HG03521 (cell line): ENCODE results near the gene GRIK4.

ENCODE experiments used
- ATAC-seq: cut with Tn5 transposase; IDR thresholded peaks from one replicate; pipeline ENCODE4 v1.9.1; 2021; ENCODE audit warnings: mild to moderate bottlenecking, moderate library complexity; ENCODE audit not compliant: unreplicated experiment

GRIK4 gene

GRCh38 chr11:120662071-120662676, 150.6 kb downstream of the GRIK4 start:
- no peak for ATAC-seq

- ATAC-seq: no peak
Observed at GRCh38 chr11:120663142-120663541, 151.6 kb downstream of the GRIK4 start.

DNA sequence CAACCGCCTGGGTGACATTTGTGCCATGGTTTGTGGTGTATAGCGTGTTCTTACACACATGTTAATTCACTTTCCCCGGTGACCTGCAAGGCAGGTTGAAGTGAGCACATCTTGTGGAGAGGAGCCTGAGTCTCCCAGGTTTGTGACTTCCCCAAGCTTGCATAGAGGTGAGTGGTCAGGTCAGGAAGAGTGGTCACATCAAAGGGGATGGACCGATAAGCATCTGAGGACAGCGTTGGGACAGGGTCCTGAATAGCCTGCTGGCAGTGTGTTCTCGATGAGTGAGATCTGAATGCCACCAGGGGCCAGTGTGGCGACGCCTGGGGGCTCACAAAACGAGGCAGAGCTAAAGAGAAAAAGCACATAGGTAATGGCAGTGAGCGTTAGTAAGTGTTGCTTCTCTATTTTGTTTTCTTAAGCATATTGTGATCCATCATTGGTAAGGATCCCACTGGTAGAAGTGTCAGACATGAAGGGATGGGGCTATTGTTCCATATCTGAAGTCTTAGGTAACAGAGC, 154.6 kb downstream of the GRIK4 start:
- no peak for ATAC-seq

DNA sequence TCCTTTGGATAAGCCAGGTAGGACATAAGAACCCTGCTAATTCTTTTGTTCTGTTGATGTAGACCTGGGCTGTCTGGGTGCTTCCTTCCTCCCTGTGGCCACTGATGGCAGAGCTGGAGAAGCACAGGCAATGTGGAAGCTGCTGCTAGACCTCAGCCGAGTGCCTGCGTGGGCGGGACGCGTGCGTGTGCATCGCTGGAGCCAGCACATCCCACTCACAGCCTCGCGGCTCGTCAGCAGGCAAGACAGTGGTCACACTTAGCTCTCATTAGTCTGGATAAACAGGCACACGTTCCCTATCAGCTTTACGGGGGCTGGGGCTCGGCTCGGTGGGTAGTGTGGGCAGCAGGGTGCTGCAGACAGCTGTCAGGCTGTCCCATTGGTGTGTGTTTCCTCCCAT, 155.7 kb downstream of the GRIK4 start:
- ATAC-seq: no peak

DNA sequence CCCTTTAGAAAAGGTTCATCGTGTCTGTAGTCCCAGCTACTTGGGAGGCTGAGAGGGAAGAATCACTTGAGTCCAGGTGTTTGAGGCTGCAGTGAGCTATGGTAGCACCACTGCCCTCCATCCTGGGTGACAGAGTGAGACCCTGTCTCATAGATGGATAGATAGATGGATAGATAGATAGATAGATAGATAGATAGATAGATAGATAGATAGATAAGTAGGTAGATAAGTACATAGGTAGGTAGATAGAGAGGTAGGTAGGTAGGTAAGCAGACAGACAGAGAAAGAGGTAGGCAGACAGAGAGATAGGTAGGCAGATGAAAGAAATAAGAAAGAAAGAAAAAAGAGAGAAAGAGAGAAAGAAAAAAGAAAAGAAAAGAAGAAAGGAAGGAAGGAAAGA, 156.4 kb downstream of the GRIK4 start:
- ATAC-seq: no peak

DNA sequence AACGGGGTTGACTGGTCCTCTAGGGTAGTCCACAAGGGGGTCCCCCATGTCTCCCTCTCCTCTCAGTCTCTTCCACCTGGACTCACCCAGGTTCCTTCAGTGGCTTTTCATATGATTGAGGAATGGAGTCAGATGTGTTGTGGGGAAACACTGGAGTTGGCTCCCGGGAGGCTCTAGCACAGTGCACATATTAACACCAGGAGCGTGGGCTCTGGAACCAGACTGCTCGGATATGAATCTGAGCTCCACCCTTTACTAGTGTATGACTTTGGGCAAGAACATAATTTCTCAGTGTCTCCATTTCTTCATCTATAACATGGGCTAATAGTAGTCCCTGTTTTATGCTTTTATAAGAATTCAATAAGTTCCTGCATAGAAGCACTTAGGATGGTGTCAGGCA, 157.0 kb downstream of the GRIK4 start:
- ATAC-seq: no peak

- no peak for ATAC-seq
Observed at GRCh38 chr11:120674542-120674941, 163.0 kb downstream of the GRIK4 start.

DNA sequence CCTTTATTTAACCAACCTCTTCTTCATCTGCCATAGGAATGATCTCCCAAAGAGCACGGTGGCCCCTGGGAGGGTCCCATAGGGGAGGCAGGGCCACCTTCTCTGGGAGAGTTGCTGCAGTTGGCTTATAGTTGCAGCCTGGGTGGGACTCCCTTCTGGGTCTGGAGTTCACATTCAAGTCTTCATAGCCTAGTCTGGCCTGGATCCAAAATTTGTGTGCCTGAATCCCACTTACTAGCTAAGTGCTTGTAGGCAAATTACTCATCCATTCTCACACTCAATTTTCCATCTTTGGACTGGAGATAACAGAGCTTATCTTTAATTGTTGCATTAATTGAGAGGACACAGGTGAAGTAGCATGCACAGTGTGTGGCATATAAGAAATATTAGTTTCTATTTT, 163.6 kb downstream of the GRIK4 start:
- ATAC-seq: no peak

DNA sequence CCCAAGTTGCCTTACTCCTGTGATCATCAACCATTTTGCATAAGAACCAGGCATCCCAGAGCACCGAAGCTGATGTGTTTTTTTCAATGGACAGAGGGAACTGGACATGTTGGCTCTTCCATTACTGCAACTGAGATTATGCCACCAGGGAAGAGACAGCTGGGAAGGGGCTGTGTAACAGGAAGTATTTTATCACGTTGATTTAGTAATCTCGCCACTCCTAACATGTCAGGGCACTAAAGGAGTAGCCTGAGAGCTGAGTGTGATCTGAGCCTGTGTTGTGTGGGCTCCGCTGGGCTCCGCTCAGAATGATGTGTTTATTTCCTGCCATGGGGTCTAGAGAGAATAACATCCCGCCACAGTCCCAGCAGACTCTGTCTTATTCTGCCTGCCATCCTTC, 165.4 kb downstream of the GRIK4 start:
- ATAC-seq: no peak

- ATAC-seq: no peak
Observed at GRCh38 chr11:120680322-120680721, 168.8 kb downstream of the GRIK4 start.

DNA sequence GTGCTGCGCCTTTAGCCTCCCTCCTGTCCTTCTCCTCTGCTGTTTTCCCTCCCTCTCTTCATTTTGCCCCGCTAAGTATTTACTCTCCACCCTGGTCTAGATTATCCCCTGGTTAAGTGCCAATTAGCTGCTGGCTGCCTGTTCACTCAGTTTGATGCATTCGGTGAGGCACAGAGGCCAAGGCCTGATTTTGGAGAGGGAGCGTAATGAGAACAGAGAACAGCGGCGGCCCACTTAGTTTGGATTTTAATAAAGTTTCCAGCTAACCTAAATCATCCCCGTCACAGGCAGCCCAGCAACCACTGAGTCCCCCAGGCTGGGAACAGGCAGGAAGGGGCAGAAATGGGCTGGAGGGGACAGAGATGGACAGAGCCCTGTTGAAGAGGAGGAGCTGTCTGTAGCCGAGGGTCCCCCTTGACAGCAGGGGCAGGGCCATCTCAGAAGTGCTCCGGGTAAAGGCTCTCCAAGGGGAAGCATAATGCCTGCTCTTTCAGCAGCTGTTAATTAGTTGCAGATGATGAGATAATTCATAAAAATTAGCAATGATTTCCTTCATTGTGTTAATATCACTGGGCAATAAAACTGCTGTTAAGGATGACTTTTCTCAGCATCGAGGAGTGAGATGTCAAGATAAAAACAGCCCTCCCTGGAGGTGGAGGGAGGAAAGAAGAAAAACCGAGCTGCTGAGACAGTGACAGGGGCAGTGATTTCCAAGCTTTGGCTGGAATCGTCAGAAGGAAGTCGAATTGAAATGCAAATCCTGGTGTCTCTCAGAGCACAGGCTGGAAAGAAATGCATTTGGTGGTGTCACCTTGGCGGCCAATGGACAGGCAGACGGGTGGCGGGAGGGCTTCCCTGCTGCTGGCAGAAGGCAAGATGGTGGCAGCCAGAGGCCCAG, 170.1 kb downstream of the GRIK4 start:
- ATAC-seq: no peak

GRCh38 chr11:120682332-120682649, 170.7 kb downstream of the GRIK4 start:
- no peak for ATAC-seq

DNA sequence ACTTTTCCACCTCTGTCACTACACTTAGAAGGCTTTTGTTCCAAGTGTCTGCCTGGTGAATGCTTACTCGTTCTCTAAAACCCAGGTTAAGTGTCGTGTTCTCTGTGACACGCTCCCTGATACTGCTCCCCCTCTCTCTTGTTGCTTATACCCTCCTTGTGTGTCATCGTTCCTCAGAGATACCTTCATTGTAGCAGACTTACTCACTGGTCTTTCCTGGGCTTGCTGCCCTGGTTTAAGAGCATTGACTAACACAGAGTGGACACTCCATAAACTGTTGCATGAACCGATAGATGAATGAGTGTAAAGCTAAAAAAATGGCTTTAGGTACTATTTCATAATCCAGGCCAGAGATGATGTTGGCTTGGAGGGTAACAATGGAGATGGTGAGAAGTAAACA, 171.3 kb downstream of the GRIK4 start:
- no peak for ATAC-seq

DNA sequence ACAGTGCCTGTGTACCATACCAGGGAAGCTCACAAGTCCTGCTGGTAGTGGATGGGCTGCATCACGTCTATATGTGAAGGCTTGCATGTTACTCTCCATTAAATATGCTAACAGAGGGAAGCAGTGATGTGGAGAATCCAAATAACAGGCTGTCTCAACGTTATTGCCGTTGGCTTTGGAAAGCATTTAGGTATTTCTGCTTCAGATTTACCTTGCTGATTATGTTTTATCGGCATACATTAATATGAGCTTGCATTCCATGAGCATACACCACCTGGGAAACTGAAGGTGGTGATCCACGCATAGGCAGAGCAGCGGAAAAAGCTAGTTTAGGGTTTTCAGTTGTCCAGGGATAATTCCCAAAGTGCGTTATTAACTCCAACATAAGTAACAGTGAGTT, 175.0 kb downstream of the GRIK4 start:
- ATAC-seq: no peak

- no peak for ATAC-seq
Observed at GRCh38 chr11:120688163-120688562, 176.6 kb downstream of the GRIK4 start.

DNA sequence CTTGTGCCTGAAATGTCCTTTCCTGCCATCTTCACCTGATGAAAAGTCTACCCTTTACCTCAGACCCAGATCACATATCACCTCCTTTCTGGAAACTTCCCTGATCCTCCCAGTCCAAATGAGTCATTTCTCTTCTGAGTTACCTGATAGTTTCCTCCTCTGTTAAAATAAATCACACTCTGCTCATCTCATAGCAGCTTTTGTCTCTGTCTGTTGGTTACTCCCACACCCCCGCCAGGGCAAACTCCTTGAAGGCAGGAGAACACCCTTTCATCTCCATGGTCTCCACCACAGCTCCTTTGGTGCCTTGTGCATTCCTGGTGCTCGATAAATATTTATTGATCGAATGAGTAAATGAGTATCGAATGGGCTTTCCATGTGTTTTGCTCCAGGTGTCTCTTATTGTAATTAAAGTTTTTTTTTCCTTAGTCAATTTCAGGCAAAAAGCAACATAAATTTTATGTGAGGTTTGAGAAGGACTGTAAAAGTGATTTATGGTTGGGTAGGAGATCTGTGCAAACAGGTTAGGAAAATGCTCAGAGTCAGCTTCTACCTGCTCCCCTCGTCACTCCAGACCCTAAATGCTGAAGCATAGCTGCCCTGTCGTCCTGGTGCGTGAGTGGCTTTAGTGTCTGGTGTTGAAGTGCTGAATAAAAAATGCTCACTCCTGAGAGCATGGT, 178.2 kb downstream of the GRIK4 start:
- no peak for ATAC-seq

DNA sequence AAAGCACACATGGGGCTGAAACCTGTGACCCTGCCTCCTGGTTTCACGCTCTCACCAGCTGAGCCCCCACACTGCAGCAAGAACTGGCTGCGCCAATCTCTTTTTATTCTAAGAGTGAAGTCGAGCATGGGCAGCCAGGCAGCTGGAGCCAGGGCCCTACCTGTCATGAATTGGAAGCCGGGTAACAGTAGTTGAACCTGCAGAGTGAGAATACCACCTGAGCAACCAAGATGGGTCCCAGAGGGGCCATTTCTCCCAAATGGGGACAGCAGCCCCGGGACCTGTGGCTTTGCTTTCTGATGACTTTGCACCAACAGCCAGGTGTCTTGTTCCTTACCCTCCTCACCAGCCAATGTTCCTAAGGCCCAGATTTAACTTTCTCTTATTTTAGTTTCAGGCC, 178.9 kb downstream of the GRIK4 start:
- no peak for ATAC-seq

GRCh38 chr11:120694726-120695125, 183.2 kb downstream of the GRIK4 start:
- ATAC-seq: no peak

DNA sequence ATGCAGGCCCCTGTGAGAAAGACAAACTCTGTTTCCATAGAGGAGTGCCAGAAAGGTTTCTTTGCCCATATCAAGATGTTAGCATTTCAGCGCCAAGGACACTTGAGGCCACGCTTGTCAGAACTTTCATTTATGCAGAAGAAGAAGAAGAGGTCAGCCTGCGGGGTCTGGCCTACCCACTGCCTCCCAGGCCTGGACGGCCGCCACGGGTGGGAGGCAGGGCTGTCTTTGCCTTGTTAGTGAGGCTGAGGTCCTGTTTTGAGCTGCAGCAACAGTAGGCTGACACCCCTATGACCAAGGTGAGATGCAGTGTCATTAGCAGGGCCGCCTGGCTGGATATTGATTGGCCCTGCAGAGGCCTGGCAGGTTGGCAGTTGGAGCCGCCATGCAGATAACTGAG, 183.9 kb downstream of the GRIK4 start:
- no peak for ATAC-seq

DNA sequence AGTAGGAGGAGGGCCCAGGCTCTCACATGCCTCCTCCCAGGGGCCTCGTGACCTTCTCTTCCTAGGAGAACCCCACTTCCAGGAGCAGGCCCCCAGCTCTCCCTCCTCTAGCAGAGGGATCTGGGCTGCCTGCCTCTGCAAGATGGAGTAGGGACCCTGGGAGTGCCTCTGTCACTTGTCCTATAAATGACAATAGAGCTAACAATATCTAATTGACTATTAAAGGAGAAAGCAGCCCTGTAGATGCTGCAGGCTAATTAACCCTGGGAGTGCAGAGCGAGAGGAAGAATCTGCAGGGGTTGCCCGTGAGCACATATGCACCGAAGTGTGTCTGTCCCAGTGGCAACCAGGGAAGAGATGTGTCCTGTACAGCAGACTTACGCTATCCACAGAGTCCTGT, 184.4 kb downstream of the GRIK4 start:
- no peak for ATAC-seq

GRCh38 chr11:120696597-120697218, 185.2 kb downstream of the GRIK4 start:
- ATAC-seq: no peak
